Kidney epithelial cell (primary cell): ENCODE data around the gene DGKI. TPM values are rescaled to one million over a fixed set of nuclear protein-coding genes. Genes with fewer than 3 reads are reported as not detected.

Source experiments
- DNase-seq: peaks from one replicate; pipeline ENCODE4 v3.0.0-alpha.2; 2010; ENCODE audit warnings: low read depth
- H3K27me3 ChIP-seq: 2 replicates; pipeline ENCODE4 v1.6.0; 2011; ENCODE audit warnings: low read length; ENCODE audit not compliant: control insufficient read depth, insufficient read depth
- H3K36me3 ChIP-seq: 2 replicates; pipeline ENCODE4 v1.5.1; 2011; ENCODE audit warnings: low read length; ENCODE audit not compliant: control insufficient read depth, insufficient read depth
- H3K4me3 ChIP-seq: 2 replicates; pipeline ENCODE4 v1.5.1; 2011; ENCODE audit warnings: low read depth, mild to moderate bottlenecking, control low read depth, low read length
- total RNA-seq: library from RNA; depleted of rRNA; stranded (reverse); fragments of >200 nt; gene quantifications from 2 replicates; pipeline ENCODE4 v1.2.3, GENCODE V29; 2015
- TF ChIP-seq, protein P1 (sequence below): IDR thresholded peaks from 2 replicates; pipeline ENCODE4 v1.5.1; 2011; ENCODE audit warnings: mild to moderate bottlenecking, moderate library complexity, low read length, control low read depth, inconsistent platforms; ENCODE audit not compliant: insufficient read depth, poor library complexity, severe bottlenecking

DGKI gene
- total RNA-seq, 1 donor from 2014 or later: 3.5 TPM

DNA sequence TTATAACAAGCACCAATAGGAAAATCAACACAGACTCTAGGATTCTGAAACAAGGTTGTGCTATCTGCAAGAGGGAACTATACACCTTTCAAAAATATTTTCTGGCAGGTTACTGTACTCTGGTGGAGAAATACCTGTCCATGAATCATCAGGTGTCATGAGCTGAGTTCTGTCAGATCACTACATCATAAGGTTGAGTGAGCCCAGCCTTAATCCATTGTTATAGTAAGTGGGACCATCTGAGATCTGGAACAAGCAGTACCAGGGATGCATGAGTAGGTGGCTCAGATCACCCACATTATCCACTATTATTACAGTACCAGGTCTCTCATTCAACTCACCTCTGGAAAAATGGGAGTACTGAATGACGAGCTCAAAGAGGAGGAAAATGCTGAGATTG lies 212.4 kb downstream of the DGKI start:
- H3K4me3 ChIP-seq: no peak overlapping the region
- TF ChIP-seq, protein P1, sequence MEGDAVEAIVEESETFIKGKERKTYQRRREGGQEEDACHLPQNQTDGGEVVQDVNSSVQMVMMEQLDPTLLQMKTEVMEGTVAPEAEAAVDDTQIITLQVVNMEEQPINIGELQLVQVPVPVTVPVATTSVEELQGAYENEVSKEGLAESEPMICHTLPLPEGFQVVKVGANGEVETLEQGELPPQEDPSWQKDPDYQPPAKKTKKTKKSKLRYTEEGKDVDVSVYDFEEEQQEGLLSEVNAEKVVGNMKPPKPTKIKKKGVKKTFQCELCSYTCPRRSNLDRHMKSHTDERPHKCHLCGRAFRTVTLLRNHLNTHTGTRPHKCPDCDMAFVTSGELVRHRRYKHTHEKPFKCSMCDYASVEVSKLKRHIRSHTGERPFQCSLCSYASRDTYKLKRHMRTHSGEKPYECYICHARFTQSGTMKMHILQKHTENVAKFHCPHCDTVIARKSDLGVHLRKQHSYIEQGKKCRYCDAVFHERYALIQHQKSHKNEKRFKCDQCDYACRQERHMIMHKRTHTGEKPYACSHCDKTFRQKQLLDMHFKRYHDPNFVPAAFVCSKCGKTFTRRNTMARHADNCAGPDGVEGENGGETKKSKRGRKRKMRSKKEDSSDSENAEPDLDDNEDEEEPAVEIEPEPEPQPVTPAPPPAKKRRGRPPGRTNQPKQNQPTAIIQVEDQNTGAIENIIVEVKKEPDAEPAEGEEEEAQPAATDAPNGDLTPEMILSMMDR: no peak
- no peaks in the 10 kb centered on the region for H3K36me3 ChIP-seq
- no peak for DNase-seq
- no peaks in the 10 kb centered on the region for H3K27me3 ChIP-seq

DNA sequence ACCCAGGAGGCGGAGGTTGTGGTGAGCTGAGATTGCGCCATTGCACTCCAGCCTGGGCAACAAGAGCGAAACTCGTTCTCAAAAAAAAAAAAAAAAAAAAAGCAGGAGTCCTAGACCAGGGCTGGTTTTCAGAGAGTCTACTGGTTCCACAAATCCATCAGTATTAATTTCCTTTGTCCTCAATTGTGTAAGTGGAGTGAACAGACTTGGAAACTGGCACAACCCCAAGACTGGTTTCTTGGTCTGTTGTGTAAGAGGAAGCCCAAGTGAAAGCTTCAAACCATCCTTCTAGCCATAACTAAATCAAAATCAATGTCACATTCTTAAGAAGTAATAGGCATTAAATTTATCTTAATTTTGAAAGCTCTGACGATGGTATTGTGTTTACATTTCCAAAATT lies 213.6 kb downstream of the DGKI start:
- DNase-seq: no peak

DNA sequence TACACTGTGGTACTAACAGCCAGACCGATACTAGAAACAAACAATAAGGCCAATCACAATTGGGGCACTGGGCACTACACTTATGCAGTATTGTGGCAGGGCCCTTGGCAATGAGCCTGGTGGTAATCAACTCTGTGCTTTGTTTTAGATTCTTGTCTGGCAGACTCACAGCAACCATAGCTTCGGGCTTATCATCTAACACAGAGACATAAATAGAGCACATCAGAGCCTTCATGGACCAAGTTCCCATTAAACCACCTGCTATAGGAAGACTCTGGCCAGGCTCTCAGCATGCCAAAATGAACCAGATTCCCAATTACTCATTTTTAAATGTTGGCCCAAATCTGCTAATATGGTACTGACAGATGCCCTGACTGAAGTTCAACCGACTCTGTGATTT lies 218.6 kb downstream of the DGKI start:
- no peaks in the 10 kb centered on the region for H3K36me3 ChIP-seq
- no peak for DNase-seq
- H3K4me3 ChIP-seq: no peak overlapping the region
- H3K27me3 ChIP-seq: no peaks in the 10 kb centered on the region
- TF ChIP-seq, protein P1: no peak

More for the DNA sequence above, 213.6 kb downstream of the DGKI start:
- H3K4me3 ChIP-seq: no peak overlapping the region
- no peaks in the 10 kb centered on the region for H3K36me3 ChIP-seq
- H3K27me3 ChIP-seq: no peaks in the 10 kb centered on the region
- TF ChIP-seq, protein P1: no peak

DNA sequence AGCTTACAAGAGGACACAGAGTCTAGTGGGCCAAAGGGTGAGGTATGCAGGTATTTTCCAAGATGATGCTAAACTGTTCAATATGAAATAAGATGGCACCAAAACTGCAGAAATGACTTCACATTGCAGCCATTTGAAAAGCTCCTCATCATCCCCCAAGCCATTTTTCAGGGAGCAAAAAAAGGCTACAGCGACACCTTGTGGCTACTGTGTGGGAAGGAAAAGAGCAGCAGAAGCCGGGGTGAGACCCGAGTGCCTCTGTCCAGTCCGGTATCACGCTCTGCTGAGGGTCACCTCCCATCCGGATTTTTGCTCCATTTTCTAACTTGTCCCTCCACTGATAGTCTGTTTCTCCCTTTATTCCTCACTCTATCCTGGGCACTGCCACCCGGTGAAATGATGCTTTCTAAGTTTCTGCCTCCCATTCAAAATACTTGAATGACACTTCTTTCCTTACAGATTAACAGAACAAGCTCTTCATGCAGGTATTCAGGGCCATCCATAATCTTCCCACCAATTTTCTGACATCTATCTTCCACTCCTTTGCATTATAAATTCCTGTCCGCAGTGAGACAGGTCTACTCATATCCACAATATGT lies 220.2 kb downstream of the DGKI start:
- no peak overlapping the region for H3K4me3 ChIP-seq
- TF ChIP-seq, protein P1: peak; percentile 83
- H3K36me3 ChIP-seq: no peaks in the 10 kb centered on the region
- DNase-seq: no peak
- no peaks in the 10 kb centered on the region for H3K27me3 ChIP-seq

DNA sequence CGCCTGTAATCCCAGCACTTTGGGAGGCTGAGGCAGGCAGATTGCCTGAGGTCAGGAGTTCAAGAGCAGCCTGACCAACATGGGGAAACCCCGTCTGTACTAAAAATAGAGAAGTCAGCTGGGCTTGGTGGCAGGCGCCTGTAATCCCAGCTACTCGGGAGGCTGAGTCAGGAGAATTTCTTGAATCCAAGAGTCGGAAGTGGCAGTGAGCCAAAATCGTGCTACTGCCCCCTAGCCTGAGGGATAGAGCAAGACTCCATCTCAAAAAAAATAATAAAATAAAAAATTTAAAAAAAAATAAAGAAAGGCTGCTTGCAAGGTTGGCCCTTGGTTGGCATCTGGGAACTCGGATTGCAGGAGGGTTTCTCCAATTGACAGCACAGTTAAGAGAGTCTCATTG lies 221.6 kb downstream of the DGKI start:
- TF ChIP-seq, protein P1: no peak

DNA sequence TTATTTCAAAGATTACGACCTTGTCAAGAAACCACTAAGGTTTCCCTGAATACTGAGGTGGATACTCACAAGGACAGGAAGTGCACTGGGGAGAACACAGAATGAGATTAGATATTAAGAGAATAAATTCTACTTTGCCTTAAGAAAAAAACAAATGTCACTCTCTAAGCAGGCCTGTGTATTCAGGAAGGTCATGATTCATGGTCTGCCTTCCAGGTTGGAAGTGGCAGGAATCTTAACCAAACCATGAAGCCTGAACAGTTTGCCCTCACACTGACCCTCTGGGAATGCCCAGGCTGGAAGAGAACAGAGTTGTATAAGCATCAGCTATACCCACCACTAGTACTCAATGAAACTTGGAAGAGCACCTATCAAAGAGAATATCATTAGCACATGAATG lies 227.6 kb downstream of the DGKI start:
- peak; percentile 39 for DNase-seq

More for the DNA sequence above, 221.6 kb downstream of the DGKI start:
- H3K4me3 ChIP-seq: no peak overlapping the region
- no peaks in the 10 kb centered on the region for H3K36me3 ChIP-seq
- DNase-seq: no peak
- H3K27me3 ChIP-seq: no peaks in the 10 kb centered on the region

More for the DNA sequence above, 227.6 kb downstream of the DGKI start:
- TF ChIP-seq, protein P1: no peak
- H3K36me3 ChIP-seq: no peaks in the 10 kb centered on the region
- H3K27me3 ChIP-seq: no peaks in the 10 kb centered on the region
- H3K4me3 ChIP-seq: no peak overlapping the region
